GM12801 (cell line): ENCODE measurements around the gene DHRS2.

Experiments used
- TF ChIP-seq, protein P1 (sequence below): IDR thresholded peaks from one replicate; pipeline ENCODE4 v1.5.1; 2011; ENCODE audit warnings: control low read depth; ENCODE audit not compliant: insufficient read length; ENCODE audit errors: extremely low read depth

DHRS2 gene, protein sequence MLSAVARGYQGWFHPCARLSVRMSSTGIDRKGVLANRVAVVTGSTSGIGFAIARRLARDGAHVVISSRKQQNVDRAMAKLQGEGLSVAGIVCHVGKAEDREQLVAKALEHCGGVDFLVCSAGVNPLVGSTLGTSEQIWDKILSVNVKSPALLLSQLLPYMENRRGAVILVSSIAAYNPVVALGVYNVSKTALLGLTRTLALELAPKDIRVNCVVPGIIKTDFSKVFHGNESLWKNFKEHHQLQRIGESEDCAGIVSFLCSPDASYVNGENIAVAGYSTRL

DNA sequence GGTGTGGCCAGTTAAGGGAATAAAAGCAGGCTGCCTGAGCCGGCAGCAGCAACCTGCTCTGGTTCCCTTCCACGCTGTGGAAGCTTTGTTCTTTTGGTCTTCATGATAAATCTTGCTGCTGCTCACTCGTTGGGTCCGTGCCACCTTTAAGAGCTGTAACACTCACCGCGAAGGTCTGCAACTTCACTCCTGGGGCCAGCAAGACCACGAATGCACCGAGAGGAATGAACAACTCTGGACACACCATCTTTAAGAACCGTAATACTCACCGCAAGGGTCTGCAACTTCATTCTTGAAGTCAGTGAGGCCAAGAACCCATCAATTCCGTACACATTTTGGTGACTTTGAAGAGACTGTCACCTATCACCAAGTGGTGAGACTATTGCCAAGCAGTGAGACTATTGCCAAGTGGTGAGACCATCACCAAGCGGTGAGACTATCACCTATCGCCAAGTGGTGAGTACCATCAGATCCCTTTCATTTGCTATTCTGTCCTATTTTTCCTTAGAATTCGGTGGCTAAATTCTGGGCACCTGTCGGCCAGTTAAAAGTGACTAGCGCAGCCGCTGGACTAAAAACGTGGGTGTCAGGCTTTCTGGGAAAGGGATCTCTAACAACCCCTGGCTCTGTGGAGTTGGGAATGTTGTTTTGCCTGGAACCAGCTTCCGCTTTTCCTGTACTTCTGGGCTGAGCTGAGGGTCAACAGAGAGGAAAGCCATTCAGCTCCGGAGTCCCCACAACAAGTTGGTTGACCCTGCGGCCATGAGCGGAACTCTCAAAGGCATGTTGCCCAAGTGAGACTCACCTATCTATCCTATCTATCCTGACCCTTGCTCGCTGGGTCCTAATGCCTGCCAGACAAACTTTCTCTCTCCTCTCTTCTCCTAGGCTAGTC is at the start of gene DHRS2:
DHRS2 (plus strand) TSS at position 48 of the 895 bp plus-strand sequence. CDS start 2,501 bp downstream, outside the sequence.
- TF ChIP-seq, protein P1, sequence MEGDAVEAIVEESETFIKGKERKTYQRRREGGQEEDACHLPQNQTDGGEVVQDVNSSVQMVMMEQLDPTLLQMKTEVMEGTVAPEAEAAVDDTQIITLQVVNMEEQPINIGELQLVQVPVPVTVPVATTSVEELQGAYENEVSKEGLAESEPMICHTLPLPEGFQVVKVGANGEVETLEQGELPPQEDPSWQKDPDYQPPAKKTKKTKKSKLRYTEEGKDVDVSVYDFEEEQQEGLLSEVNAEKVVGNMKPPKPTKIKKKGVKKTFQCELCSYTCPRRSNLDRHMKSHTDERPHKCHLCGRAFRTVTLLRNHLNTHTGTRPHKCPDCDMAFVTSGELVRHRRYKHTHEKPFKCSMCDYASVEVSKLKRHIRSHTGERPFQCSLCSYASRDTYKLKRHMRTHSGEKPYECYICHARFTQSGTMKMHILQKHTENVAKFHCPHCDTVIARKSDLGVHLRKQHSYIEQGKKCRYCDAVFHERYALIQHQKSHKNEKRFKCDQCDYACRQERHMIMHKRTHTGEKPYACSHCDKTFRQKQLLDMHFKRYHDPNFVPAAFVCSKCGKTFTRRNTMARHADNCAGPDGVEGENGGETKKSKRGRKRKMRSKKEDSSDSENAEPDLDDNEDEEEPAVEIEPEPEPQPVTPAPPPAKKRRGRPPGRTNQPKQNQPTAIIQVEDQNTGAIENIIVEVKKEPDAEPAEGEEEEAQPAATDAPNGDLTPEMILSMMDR, result no peak

DNA sequence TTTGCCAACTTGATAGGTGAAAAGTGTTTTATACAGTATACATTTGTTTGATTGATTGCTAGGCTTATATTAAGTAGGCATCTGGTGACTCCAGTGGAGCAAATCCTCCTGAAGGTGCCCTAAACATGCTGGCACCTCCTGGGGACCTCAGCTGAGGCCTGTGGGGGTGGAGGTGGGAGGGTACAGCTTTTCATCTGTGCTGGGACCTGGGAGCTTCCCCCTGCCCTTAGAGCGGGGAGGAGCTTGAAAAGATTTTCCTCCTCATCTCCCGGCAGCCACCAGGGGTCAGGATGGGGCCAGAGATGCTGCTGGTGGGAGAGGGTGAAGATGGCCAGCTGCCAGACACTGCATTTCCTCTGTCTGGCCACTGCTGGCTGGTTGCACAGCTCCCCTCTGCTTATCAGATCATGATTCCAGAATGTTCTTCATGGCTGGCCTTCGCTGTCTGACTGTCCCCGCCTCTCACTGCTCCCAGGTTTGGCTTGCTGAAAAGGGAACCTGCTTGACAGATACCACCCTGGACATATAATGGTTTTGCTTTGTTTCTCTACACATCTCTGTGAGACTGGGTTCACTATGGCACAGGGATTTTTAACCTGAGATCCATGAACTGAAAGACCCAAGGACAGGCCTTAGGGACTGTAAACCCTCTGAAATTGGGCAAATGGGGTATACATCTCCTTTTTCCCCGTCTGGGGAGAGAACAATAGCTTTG is 47.1 kb upstream of the DHRS2 start:
- TF ChIP-seq, protein P1, result no peak

DNA sequence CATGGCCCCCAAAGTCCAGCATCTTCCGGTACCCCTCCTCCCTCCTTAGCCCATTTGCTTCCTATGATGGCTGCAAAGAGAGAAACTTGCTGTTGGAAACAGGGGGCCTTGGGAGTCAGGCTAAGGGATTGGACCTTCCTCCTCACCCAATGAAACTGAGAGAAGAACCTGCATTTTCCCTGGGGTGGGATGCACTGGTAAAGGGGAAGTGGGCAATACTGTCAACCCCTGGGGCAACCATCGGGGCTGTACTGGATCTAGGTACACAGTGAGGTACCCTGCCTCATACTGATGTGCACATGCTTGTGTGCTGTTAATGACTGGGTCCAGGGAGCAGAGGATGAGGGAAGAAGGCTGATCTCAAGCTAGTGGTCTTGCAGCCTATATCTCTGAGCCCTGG is 46.6 kb upstream of the DHRS2 start:
- TF ChIP-seq, protein P1, result no peak

DNA sequence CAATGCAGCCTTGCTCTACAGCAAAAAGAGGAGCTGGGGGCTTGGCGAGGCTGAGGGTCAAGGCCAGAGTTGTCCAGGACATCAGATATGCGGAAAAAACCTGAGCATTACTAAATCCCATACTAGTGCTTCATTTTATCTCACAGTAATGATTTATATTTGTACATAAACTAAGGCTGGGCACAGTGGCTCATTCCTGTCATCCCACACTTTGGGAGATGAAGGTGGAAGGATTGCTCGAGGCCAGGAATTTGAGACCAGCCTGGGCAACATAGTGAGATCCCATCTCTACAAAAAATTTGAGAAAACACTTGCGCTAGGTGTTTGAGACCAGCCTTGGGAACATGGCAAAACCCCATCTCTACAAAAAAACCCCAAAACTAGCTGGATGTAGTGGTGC is 46.0 kb upstream of the DHRS2 start:
- TF ChIP-seq, protein P1, result no peak

DNA sequence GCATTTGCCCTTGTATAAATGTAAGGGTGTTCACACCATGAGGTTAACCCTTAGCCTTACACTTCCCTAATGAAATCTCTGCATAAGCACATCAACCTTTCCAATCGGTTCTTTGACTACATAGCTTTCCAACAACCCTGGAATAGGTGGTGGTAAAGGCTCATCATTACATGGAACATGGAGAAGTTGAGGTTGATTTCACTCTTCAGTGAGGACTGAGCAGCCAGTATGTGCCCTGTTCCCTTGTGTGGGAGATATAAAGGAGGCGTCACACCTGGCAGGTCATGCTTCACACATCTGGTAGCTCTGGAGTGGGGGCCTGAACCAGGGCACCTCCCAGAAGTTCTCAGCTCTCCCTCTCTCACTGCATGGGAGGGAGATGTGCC is 35.8 kb upstream of the DHRS2 start:
- TF ChIP-seq, protein P1, result no peak

DNA sequence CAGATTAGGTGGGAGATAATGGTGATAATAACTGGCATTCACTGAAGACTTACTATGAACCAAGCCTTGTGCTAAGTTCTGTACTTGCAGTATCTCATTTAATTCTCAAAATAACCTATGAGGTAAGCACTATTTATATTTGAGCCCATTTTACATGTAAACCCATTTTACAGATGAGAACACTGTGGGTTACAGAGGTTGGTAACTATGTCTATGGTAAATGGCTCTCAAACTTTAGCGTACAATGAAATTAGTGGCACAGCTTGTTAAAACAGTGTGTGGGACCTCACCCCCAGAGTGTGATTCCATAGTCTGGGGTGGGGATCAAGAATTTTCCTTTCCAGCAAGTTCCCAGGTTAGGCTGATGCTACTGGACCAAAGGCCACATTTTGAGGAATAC is 35.4 kb upstream of the DHRS2 start:
- TF ChIP-seq, protein P1, result no peak

DNA sequence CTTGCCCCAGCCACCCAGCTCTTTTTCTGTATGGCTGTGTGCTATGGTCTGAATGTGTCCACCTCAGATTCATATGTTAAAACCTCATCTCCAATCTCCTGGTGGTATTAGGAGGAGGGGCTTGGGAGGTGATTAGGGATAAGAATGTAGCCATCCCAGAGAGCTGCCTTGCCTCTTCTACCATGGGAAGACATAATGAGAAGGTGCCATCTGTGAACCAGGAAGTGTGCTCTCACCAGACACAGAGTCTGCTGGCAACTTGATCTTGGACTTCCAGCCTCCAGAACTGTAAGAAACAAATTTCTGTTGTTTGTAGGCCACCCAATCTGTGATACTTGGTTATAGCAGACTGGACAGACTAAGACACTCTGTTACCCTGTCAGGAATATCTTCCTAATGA is 34.7 kb upstream of the DHRS2 start:
- TF ChIP-seq, protein P1, result no peak
